Astrocyte (in vitro differentiated cells and primary cell): ENCODE data around the gene NEB. TPM values are rescaled to one million over a fixed set of nuclear protein-coding genes. Genes with fewer than 3 reads are reported as not detected.
"Not testable (repeated sequence)": the region's sequence is repeated elsewhere in the genome, so short reads cannot be mapped to it uniquely, and the experiment has no call there.

Experiments used
- DNase-seq: peaks from one replicate; pipeline ENCODE4 v3.0.0-alpha.2; 2010; ENCODE audit warnings: low read depth
- FAIRE-seq: peaks from 2 replicates; lab custom pipeline; 2011; peaks lifted over from hg19 to GRCh38; lab: Jason Lieb, UNC
- H2AFZ ChIP-seq: 2 replicates; pipeline ENCODE4 v1.6.0; 2012; ENCODE audit warnings: low read depth, low read length, inconsistent platforms
- H3K27ac ChIP-seq: 2 replicates; pipeline ENCODE4 v1.5.1; 2011; ENCODE audit warnings: low read depth, low read length, inconsistent platforms
- H3K27me3 ChIP-seq: 2 replicates; pipeline ENCODE4 v1.6.0; 2011; ENCODE audit warnings: low read length, inconsistent platforms; ENCODE audit not compliant: insufficient read depth
- H3K36me3 ChIP-seq: 2 replicates; pipeline ENCODE4 v1.5.1; 2011; ENCODE audit warnings: low read length, inconsistent platforms; ENCODE audit not compliant: insufficient read depth
- H3K4me1 ChIP-seq: 2 replicates; pipeline ENCODE4 v1.5.1; 2011; ENCODE audit warnings: low read length, inconsistent platforms; ENCODE audit not compliant: insufficient read depth
- H3K4me2 ChIP-seq: 2 replicates; pipeline ENCODE4 v1.6.0; 2012; ENCODE audit warnings: low read length, inconsistent platforms
- H3K4me3 ChIP-seq: 2 replicates; pipeline ENCODE4 v1.5.1; 2011; ENCODE audit warnings: low read depth, mild to moderate bottlenecking, low read length, inconsistent platforms; ENCODE audit not compliant: insufficient read depth
- H3K79me2 ChIP-seq: 2 replicates; pipeline ENCODE4 v1.6.0; 2012; ENCODE audit warnings: mild to moderate bottlenecking, low read length, inconsistent platforms; ENCODE audit not compliant: insufficient read depth
- H3K9ac ChIP-seq: 2 replicates; pipeline ENCODE4 v1.6.0; 2012; ENCODE audit warnings: mild to moderate bottlenecking, low read length, inconsistent platforms
- H3K9me3 ChIP-seq: 2 replicates; pipeline ENCODE4 v1.5.1; 2012; ENCODE audit warnings: low read depth, mild to moderate bottlenecking, low read length, inconsistent platforms; ENCODE audit not compliant: insufficient read depth
- H4K20me1 ChIP-seq: 2 replicates; pipeline ENCODE4 v1.6.0; 2012; ENCODE audit warnings: low read length, inconsistent platforms; ENCODE audit not compliant: insufficient read depth
- H3K27ac Mint-ChIP-seq: one replicate; pipeline ENCODE4 v1.8.0; 2021; ENCODE audit warnings: mild to moderate bottlenecking, mixed read lengths; ENCODE audit not compliant: unreplicated experiment
- H3K27me3 Mint-ChIP-seq: one replicate; pipeline ENCODE4 v1.8.0; 2021; ENCODE audit warnings: low read depth, mixed read lengths; ENCODE audit not compliant: unreplicated experiment
- H3K36me3 Mint-ChIP-seq: one replicate; pipeline ENCODE4 v1.8.0; 2021; ENCODE audit warnings: low read depth, mixed read lengths; ENCODE audit not compliant: unreplicated experiment
- H3K4me1 Mint-ChIP-seq: one replicate; pipeline ENCODE4 v1.8.0; 2021; ENCODE audit warnings: low read depth, mixed read lengths; ENCODE audit not compliant: unreplicated experiment
- H3K4me3 Mint-ChIP-seq: one replicate; pipeline ENCODE4 v1.8.0; 2021; ENCODE audit warnings: mild to moderate bottlenecking, moderate library complexity, mixed read lengths; ENCODE audit not compliant: unreplicated experiment
- H3K9me3 Mint-ChIP-seq: one replicate; pipeline ENCODE4 v1.8.0; 2021; ENCODE audit warnings: mild to moderate bottlenecking, mixed read lengths; ENCODE audit not compliant: unreplicated experiment
- EZH2 ChIP-seq: IDR thresholded peaks from 2 replicates; pipeline ENCODE4 v1.6.1; 2012; ENCODE audit warnings: mild to moderate bottlenecking, low read length, inconsistent platforms; ENCODE audit not compliant: insufficient read depth
- total RNA-seq: library from RNA; stranded (reverse); gene quantifications from 2 replicates; pipeline ENCODE4 v1.2.1, GENCODE V29; 2021
- TF ChIP-seq, protein P1 (sequence below): IDR thresholded peaks from 2 replicates; pipeline ENCODE4 v1.5.1; 2011; ENCODE audit warnings: low read depth, mild to moderate bottlenecking, inconsistent platforms, low read length, moderate library complexity; ENCODE audit not compliant: insufficient read depth

NEB gene
- total RNA-seq, 1 donor from 2014 or later: 0.82 TPM

DNA sequence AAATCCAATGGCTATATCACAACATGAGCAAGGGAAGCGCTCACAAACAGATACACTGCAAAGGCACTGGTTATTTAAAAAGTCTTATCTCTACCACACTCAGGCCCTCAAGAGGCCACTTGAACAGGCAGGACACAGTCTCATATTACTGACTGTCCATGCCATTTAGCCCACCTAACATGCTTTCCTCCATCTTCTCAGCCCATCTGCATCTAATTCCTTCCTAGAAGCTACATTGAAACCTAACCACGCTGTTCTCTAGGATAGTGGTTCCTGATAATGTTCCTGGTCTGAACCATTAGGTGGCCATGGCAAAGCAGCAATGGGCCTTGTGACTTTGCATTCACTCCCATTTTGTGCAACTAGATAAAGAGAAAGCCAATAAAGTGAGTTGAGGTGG is 22.5 kb upstream of the NEB start:
- Mint-ChIP-seq H3K27ac (no peak overlapping the region), H3K4me1 (peaks cover 4% of the 10 kb centered on the region), H3K4me3 (no peak overlapping the region), H3K36me3 (peaks cover 3% of the 10 kb centered on the region), H3K9me3 (no peaks in the 10 kb centered on the region), H3K27me3 (no peaks in the 10 kb centered on the region)
- no peaks in the 10 kb centered on the region for H3K9me3 ChIP-seq
- H2AFZ ChIP-seq: no peak overlapping the region
- no peaks in the 10 kb centered on the region for H3K4me1 ChIP-seq
- H3K36me3 ChIP-seq: no peaks in the 10 kb centered on the region
- H3K27me3 ChIP-seq: no peaks in the 10 kb centered on the region
- no peak overlapping the region for H3K4me3 ChIP-seq
- no peak overlapping the region for H3K9ac ChIP-seq
- H3K27ac ChIP-seq: no peak overlapping the region
- no peak for TF ChIP-seq EZH2
- TF ChIP-seq, protein P1, sequence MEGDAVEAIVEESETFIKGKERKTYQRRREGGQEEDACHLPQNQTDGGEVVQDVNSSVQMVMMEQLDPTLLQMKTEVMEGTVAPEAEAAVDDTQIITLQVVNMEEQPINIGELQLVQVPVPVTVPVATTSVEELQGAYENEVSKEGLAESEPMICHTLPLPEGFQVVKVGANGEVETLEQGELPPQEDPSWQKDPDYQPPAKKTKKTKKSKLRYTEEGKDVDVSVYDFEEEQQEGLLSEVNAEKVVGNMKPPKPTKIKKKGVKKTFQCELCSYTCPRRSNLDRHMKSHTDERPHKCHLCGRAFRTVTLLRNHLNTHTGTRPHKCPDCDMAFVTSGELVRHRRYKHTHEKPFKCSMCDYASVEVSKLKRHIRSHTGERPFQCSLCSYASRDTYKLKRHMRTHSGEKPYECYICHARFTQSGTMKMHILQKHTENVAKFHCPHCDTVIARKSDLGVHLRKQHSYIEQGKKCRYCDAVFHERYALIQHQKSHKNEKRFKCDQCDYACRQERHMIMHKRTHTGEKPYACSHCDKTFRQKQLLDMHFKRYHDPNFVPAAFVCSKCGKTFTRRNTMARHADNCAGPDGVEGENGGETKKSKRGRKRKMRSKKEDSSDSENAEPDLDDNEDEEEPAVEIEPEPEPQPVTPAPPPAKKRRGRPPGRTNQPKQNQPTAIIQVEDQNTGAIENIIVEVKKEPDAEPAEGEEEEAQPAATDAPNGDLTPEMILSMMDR: no peak
- H3K4me2 ChIP-seq: no peak overlapping the region
- H4K20me1 ChIP-seq: no peaks in the 10 kb centered on the region
- no peak for DNase-seq
- H3K79me2 ChIP-seq: no peaks in the 10 kb centered on the region
- no peak for FAIRE-seq

GRCh38 chr2:151754253-151754897 is 20.1 kb upstream of the NEB start:
- no peak for DNase-seq
- TF ChIP-seq EZH2: no peak
- TF ChIP-seq, protein P1: no peak
- H3K9me3 Mint-ChIP-seq: no peaks in the 10 kb centered on the region
- H3K27ac ChIP-seq: no peak overlapping the region
- no peak overlapping the region for H3K4me2 ChIP-seq
- H3K36me3 ChIP-seq: no peaks in the 10 kb centered on the region
- H3K4me1 Mint-ChIP-seq: no peaks in the 10 kb centered on the region
- no peaks in the 10 kb centered on the region for H3K4me1 ChIP-seq
- H3K9ac ChIP-seq: no peak overlapping the region
- no peaks in the 10 kb centered on the region for H3K27me3 Mint-ChIP-seq
- peaks cover 3% of the 10 kb centered on the region for H3K36me3 Mint-ChIP-seq
- H3K9me3 ChIP-seq: no peaks in the 10 kb centered on the region
- H4K20me1 ChIP-seq: no peaks in the 10 kb centered on the region
- H3K27ac Mint-ChIP-seq: no peak overlapping the region
- no peaks in the 10 kb centered on the region for H3K27me3 ChIP-seq
- H3K4me3 Mint-ChIP-seq: no peak overlapping the region
- no peak overlapping the region for H2AFZ ChIP-seq
- H3K4me3 ChIP-seq: no peak overlapping the region
- H3K79me2 ChIP-seq: no peaks in the 10 kb centered on the region
- no peak for FAIRE-seq

DNA sequence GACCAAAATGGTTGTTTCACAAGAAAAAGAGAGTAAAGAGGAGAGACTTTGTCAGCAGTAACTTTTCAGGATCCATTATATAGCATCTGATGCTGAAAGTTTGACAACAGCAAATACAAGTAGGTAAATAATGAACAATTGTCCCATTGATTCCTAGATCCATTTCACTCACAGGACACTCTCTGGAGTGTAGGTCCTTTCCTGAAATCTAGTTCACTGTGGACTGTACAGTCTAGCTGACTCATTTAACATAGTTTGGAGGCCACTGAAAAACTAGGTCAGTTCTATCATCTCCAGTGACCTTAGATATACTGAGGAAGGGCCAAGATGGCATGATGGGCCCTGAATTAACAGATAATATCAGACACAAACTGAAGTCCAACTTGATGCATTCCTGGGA is 19.3 kb upstream of the NEB start:
- no peaks in the 10 kb centered on the region for H3K27me3 ChIP-seq
- DNase-seq (no peak), FAIRE-seq (no peak)
- no peak overlapping the region for H3K4me3 Mint-ChIP-seq
- peaks cover under 1% of the 10 kb centered on the region for H3K36me3 Mint-ChIP-seq
- no peak overlapping the region for H3K9ac ChIP-seq
- no peaks in the 10 kb centered on the region for H3K9me3 ChIP-seq
- no peaks in the 10 kb centered on the region for H4K20me1 ChIP-seq
- H3K36me3 ChIP-seq: no peaks in the 10 kb centered on the region
- no peak overlapping the region for H3K27ac ChIP-seq
- H3K4me2 ChIP-seq: no peak overlapping the region
- no peak for TF ChIP-seq EZH2
- TF ChIP-seq, protein P1: no peak
- H3K4me3 ChIP-seq: no peak overlapping the region
- no peaks in the 10 kb centered on the region for H3K9me3 Mint-ChIP-seq
- no peak overlapping the region for H2AFZ ChIP-seq
- no peaks in the 10 kb centered on the region for H3K4me1 ChIP-seq
- H3K27ac Mint-ChIP-seq: no peak overlapping the region
- no peaks in the 10 kb centered on the region for H3K4me1 Mint-ChIP-seq
- H3K79me2 ChIP-seq: no peaks in the 10 kb centered on the region
- no peaks in the 10 kb centered on the region for H3K27me3 Mint-ChIP-seq

GRCh38 chr2:151745261-151745660 is 11.0 kb upstream of the NEB start:
- H3K4me1 ChIP-seq, H3K36me3 Mint-ChIP-seq, H3K4me3 Mint-ChIP-seq, H3K4me3 ChIP-seq, FAIRE-seq, H3K27ac ChIP-seq, H2AFZ ChIP-seq, H4K20me1 ChIP-seq, DNase-seq, H3K4me1 Mint-ChIP-seq, H3K27ac Mint-ChIP-seq, H3K27me3 ChIP-seq, H3K79me2 ChIP-seq, H3K4me2 ChIP-seq, H3K9me3 ChIP-seq, H3K27me3 Mint-ChIP-seq, H3K36me3 ChIP-seq, H3K9ac ChIP-seq: not testable (repeated sequence)
- peaks cover 13% of the 10 kb centered on the region for H3K9me3 Mint-ChIP-seq
